Mononuclear cell (primary cell): ENCODE data around the gene CCDC88B. TPM values are rescaled to one million over a fixed set of nuclear protein-coding genes. Genes with fewer than 3 reads are reported as not detected.

Source experiments
- H3K27me3 ChIP-seq: 2 replicates; pipeline ENCODE4 v1.6.0; 2011; ENCODE audit warnings: low read length, control low read depth; ENCODE audit not compliant: insufficient read depth
- H3K4me1 ChIP-seq: 2 replicates; pipeline ENCODE4 v1.5.1; 2011; ENCODE audit warnings: mild to moderate bottlenecking, low read length, control low read depth; ENCODE audit not compliant: insufficient read depth
- H3K4me3 ChIP-seq: 2 replicates; pipeline ENCODE4 v1.5.1; 2011; ENCODE audit warnings: mild to moderate bottlenecking, low read length, moderate library complexity
- H3K9me3 ChIP-seq: 2 replicates; pipeline ENCODE4 v1.5.1; 2011; ENCODE audit warnings: low read depth, mild to moderate bottlenecking, control low read depth, low read length
- total RNA-seq: library from RNA; depleted of rRNA; stranded (reverse); fragments of >200 nt; gene quantifications from one replicate; pipeline ENCODE4 v1.2.3, GENCODE V29; 2012

Gene CCDC88B
- total RNA-seq, 1 donor, result 42.7 TPM

GRCh38 chr11:64369440-64370421, 29.7 kb downstream of the CCDC88B start:
- Histone ChIP-seq H3K27me3 (no peaks in the 10 kb centered on the region), H3K9me3 (no peaks in the 10 kb centered on the region), H3K4me1 (peaks cover 9% of the 10 kb centered on the region), H3K4me3 (no peak overlapping the region)

- H3K9me3 ChIP-seq, result no peaks in the 10 kb centered on the region
- no peak overlapping the region for H3K4me3 ChIP-seq
Observed at GRCh38 chr11:64371201-64371600, 31.2 kb downstream of the CCDC88B start.

DNA sequence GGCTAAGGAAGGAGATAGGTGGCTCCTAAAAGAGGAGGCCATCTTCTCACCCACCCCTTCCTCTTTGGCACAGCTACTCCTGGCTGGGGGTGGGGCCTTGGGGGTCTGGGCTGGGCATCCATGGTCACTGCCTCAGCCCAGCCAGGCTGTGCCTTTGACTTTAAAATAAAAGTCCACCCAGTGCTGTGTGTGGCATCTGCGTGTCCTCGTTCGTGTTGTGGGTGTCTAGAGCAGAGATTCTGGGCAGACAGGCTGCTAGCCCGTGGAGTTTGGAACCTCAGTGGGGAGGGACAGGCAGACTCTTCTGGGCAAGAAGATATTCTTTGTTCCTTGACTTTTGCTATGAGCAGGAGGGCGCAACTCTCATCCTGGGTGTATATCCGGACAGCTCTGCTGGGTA, 32.0 kb downstream of the CCDC88B start:
- H3K27me3 ChIP-seq, result no peaks in the 10 kb centered on the region
- peaks cover 9% of the 10 kb centered on the region for H3K4me1 ChIP-seq
- H3K9me3 ChIP-seq, result no peaks in the 10 kb centered on the region
- H3K4me3 ChIP-seq, result no peak overlapping the region

More at GRCh38 chr11:64371201-64371600, 31.2 kb downstream of the CCDC88B start:
- Histone ChIP-seq H3K27me3 (no peaks in the 10 kb centered on the region), H3K4me1 (peaks cover 9% of the 10 kb centered on the region)

GRCh38 chr11:64372802-64373597, 33.0 kb downstream of the CCDC88B start:
- H3K27me3 ChIP-seq, result no peaks in the 10 kb centered on the region
- H3K4me3 ChIP-seq, result no peak overlapping the region
- no peaks in the 10 kb centered on the region for H3K9me3 ChIP-seq
- peaks cover 9% of the 10 kb centered on the region for H3K4me1 ChIP-seq

DNA sequence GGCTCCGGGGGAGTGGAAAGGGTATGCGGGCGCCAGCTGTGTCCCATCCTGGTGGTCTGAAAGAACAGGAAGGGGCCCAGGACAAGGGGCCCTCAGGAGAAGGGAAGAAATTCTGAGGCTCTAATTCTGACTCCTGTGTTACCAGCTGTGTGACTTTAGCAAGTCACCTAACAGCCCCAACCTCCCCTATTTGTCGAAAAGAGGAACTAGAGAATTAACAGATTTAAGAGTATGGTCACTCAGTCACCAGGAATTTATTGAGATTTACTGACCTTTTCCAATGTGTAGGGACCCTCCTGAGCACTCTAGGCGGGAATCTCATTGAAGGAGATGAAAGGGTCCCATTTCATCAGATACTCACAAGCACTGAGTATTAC, 33.6 kb downstream of the CCDC88B start:
- no peaks in the 10 kb centered on the region for H3K27me3 ChIP-seq
- peaks cover 9% of the 10 kb centered on the region for H3K4me1 ChIP-seq
- no peaks in the 10 kb centered on the region for H3K9me3 ChIP-seq
- no peak overlapping the region for H3K4me3 ChIP-seq

DNA sequence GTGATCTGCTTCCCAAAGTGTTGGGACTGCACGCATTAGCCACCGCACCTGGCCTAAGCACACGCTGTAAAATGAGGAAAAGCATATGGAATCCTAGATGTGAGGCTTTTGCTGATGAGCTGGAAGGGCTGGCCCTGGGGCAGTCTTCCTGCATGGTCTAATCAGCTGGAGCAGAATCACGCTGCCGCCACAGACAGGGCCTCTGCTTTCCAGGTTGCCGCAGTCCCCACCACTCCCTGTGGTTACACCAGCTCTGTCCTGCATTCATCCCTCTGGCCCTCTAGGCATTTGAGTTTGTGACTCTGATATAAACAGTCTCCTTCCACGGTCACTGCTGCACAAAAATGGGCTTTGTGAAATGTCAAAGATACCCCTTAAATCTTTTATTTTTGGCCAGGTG, 36.1 kb downstream of the CCDC88B start:
- H3K9me3 ChIP-seq, result no peaks in the 10 kb centered on the region
- H3K27me3 ChIP-seq, result no peaks in the 10 kb centered on the region
- H3K4me3 ChIP-seq, result no peak overlapping the region
- H3K4me1 ChIP-seq, result peaks cover 9% of the 10 kb centered on the region

DNA sequence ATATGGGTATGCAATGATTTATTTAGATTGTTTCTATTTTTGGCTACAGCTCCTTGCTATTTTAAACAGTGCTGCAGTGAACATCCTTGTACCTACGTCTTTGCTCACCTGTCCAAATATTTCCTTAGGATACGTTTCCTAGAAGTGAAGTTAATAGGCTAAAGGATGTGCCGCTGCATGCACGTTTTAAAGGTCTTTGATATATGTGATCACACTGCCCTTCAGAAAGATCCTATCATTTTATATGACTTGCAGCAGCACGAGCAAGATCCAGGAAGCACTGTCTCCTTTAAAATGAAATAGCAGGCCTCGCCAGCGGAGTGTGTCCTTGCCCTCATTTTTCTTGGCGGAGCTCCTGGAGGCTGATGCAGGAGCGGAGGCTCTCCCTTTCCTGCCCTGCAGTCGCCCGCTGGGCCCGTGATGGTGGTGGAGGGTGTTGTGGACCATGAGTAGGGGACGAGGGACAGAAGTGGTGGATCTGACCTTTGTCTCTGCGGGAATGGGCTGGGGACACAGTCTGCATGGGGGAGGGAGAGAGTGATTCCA, 38.4 kb downstream of the CCDC88B start:
- no peaks in the 10 kb centered on the region for H3K9me3 ChIP-seq
- H3K27me3 ChIP-seq, result no peaks in the 10 kb centered on the region
- no peak overlapping the region for H3K4me3 ChIP-seq
- peaks cover 4% of the 10 kb centered on the region for H3K4me1 ChIP-seq

GRCh38 chr11:64379160-64379559, 39.2 kb downstream of the CCDC88B start:
- H3K9me3 ChIP-seq, result no peaks in the 10 kb centered on the region
- H3K4me1 ChIP-seq, result no peaks in the 10 kb centered on the region
- no peak overlapping the region for H3K4me3 ChIP-seq
- H3K27me3 ChIP-seq, result no peaks in the 10 kb centered on the region

- Histone ChIP-seq H3K4me1 (peaks cover 3% of the 10 kb centered on the region), H3K9me3 (no peaks in the 10 kb centered on the region), H3K4me3 (no peak overlapping the region)
Observed at GRCh38 chr11:64379817-64380709, 40.1 kb downstream of the CCDC88B start.

GRCh38 chr11:64381350-64381749, 41.3 kb downstream of the CCDC88B start:
- H3K4me3 ChIP-seq, result no peak overlapping the region
- H3K4me1 ChIP-seq, result peaks cover 16% of the 10 kb centered on the region
- no peaks in the 10 kb centered on the region for H3K27me3 ChIP-seq
- H3K9me3 ChIP-seq, result no peaks in the 10 kb centered on the region

More at GRCh38 chr11:64379817-64380709, 40.1 kb downstream of the CCDC88B start:
- H3K27me3 ChIP-seq, result no peaks in the 10 kb centered on the region

- Histone ChIP-seq H3K9me3 (no peaks in the 10 kb centered on the region), H3K4me3 (no peak overlapping the region), H3K27me3 (no peaks in the 10 kb centered on the region), H3K4me1 (peaks cover 21% of the 10 kb centered on the region)
Observed at GRCh38 chr11:64382047-64382446, 42.0 kb downstream of the CCDC88B start.

DNA sequence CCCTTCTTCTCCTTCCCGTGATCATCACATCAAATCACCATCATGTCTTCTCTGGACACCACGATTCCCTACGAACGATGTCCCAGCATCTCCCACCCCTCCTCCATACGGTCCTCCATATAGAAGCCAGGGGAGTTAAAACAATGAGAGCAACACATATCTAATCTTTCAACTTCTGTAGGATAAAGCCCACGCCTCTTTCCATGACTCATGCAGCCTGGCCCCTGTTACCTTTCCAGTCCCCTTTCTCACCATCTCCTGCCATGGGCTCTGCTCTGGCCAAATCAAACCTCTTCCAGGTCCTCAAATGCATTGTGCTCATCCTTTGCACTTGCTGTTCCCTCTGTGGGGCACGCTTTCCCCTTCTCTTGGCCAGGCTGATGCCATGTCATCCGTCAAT, 42.6 kb downstream of the CCDC88B start:
- H3K9me3 ChIP-seq, result no peaks in the 10 kb centered on the region
- peaks cover 24% of the 10 kb centered on the region for H3K4me1 ChIP-seq
- no peak overlapping the region for H3K4me3 ChIP-seq
- no peaks in the 10 kb centered on the region for H3K27me3 ChIP-seq

DNA sequence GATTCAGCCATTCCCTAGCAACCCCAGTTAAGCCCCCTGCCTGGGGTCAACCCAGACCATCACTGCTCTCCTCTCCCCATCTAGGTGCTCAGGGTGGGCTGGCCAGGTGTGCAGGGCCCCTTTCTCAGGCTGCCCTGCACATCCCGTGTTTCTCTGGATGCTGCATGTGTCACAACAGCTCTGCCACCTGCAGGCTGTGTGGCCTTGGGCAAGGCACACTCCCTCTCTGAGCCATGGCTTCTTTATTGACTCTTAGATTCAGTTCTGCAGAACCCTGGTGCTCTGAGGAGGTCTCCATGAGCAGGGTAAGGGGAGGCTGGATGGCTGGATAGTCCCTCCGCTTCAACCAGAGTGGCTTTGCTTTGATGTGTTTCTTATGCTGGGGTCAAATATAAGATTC, 43.6 kb downstream of the CCDC88B start:
- H3K4me1 ChIP-seq, result peaks cover 24% of the 10 kb centered on the region
- H3K27me3 ChIP-seq, result no peaks in the 10 kb centered on the region
- H3K9me3 ChIP-seq, result no peaks in the 10 kb centered on the region
- no peak overlapping the region for H3K4me3 ChIP-seq

DNA sequence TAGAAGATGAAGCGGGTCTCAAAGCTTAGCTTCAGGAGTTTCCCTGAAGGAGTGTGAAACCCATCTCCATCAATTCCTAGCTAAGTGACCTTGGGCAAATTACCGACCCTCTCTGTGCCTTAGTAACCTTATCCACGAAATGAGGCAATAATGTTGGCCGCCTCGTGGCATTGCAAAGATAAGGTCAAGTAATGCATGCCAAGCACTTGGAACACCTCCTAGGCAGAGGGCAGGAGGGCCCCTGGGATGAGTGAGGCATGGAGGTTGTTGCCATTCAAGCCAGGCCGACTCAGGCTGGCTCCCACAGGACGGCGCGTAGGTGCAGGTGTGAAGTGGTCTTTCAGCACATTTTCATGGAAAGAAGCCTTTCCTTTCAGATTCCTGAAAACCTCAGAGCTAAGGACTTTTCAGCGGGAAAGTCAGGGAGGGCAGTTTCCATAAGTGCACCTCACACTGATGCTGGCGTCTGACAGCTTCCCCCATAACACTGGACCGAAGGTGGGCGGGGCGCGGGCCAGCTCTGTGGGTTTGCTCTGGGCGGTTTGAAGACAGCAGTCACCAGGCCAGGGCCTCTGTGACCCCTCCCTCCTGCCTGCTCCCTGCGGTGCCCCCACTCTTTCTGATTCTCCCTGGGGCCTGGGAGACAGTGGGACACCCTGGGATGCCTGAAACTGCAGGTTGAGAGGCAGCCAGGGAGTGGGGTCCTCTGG, 44.2 kb downstream of the CCDC88B start:
- Histone ChIP-seq H3K27me3 (no peaks in the 10 kb centered on the region), H3K9me3 (no peaks in the 10 kb centered on the region), H3K4me3 (no peak overlapping the region), H3K4me1 (peaks cover 24% of the 10 kb centered on the region)
